ENCODE measurements around the gene PCDHGC5.
A peak's percentile ranks its signal among the peaks of the same experiment; 100 is the strongest.

PCDHGC5 gene

DNA sequence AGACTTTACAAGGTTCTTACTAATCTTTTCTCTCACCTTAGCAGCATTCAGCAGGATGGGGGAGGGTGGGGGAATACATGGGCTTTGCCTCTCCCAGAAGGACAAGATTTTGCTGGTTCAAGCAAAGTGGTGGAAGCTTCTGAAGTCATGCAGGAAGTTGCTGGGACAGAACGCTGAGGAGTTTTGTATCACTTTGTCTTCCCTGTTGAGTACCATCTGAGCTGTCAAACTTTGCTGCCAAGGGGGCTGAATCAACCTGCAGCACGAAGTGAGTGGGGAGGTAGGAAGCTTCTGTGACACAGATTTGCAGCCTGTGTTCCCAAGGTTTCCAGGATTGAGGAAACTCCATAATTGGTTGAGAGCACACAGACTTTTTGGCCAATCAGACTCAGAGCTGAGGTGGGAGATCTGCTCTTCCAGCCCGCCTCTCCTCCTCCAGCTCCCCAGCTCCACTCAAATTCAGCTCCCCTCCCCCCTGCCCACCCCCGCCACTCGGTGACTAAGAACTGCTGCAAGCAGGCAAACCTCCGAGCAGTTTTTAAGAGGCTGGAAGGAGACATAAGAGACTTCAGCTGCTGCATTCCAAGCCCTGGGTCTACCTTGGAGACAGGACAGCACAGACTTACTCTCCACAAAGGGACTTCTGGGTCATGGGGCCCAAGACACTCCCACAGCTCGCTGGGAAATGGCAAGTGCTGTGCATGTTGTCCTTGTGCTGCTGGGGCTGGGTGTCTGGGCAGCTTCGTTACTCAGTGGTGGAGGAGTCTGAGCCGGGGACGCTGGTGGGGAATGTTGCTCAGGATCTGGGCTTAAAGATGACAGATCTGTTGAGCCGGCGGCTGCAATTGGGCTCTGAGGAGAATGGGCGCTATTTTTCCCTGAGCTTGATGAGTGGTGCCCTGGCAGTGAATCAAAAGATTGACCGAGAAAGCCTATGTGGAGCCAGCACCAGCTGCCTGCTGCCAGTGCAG lies at the start of gene PCDHGC5:
Gene PCDHGC5 (plus strand): TSS at position 491 of the 971 bp plus-strand sequence. CDS start 160 bp downstream, at position 651.
- FAIRE-seq (no peak), DNase-seq (ENCODE audit: insufficient read length, low spot score) (peak; percentile 3)

DNA sequence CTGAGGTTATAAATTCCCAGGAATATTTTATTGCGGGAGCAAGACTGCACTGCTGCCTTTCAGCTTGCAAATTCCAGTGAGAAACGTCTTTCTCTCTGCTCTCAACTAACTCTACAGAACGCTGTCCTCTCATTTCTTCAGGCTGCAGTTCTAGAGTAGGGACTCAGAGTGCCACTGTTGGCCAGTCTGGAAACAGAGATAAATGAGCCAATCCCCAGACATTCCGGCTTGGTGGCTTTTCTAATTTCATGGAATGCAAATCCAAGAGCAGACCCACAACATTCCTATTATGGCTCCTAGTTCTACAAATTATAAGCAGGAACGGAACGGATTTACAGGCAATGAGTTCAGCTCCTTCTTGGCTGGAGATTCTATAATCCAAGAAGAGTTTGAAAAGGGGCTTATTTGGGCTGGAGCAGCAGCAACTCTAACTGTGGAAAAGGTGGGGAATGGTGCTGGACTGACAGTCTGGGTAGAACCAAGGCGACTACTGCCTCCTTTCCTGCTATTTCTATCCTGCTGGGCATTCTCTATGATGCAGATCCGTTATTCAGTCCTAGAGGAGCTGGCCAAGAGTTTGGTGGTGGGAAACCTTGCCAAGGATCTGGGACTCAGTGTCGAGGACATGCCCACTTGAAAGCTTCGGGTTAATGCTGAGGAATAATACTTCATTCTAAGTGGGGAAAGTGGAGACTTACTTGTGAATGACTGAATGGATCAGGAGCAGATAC lies 49.3 kb upstream of the PCDHGC5 start:
- no peak for DNase-seq (ENCODE audit: insufficient read length, low spot score)
- no peak for FAIRE-seq

More for the DNA sequence above, at the start of gene PCDHGC5:
- TF ChIP-seq, protein P1, sequence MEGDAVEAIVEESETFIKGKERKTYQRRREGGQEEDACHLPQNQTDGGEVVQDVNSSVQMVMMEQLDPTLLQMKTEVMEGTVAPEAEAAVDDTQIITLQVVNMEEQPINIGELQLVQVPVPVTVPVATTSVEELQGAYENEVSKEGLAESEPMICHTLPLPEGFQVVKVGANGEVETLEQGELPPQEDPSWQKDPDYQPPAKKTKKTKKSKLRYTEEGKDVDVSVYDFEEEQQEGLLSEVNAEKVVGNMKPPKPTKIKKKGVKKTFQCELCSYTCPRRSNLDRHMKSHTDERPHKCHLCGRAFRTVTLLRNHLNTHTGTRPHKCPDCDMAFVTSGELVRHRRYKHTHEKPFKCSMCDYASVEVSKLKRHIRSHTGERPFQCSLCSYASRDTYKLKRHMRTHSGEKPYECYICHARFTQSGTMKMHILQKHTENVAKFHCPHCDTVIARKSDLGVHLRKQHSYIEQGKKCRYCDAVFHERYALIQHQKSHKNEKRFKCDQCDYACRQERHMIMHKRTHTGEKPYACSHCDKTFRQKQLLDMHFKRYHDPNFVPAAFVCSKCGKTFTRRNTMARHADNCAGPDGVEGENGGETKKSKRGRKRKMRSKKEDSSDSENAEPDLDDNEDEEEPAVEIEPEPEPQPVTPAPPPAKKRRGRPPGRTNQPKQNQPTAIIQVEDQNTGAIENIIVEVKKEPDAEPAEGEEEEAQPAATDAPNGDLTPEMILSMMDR (IDR thresholded peaks at IDR 0.05; ENCODE audit: insufficient read depth, missing control alignments) = no peak

DNA sequence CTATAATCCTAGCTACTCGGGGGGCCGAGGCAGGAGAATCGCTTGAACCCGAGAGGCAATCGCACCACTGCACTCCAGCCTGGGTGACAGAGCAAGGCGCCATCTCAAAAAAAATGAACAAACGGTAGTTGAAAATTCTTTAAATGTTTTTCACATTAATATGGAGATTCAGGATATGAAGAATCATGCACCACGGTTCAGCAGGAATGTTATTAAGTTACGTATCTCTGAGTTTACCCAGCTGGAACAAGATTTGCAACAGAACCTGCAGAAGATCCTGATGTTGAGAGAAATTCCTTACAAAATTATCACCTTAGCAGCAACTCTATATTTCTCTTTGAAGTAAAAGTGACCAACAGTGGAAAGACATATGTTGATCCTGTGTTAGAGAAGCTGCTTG lies 48.5 kb upstream of the PCDHGC5 start:
- no peak for DNase-seq (ENCODE audit: insufficient read length, low spot score)
- TF ChIP-seq, protein P1 (IDR thresholded peaks at IDR 0.05; ENCODE audit: insufficient read depth, missing control alignments) = no peak
- no peak for FAIRE-seq

More for the DNA sequence above, 49.3 kb upstream of the PCDHGC5 start:
- TF ChIP-seq, protein P1 (IDR thresholded peaks at IDR 0.05; ENCODE audit: insufficient read depth, missing control alignments) = no peak

DNA sequence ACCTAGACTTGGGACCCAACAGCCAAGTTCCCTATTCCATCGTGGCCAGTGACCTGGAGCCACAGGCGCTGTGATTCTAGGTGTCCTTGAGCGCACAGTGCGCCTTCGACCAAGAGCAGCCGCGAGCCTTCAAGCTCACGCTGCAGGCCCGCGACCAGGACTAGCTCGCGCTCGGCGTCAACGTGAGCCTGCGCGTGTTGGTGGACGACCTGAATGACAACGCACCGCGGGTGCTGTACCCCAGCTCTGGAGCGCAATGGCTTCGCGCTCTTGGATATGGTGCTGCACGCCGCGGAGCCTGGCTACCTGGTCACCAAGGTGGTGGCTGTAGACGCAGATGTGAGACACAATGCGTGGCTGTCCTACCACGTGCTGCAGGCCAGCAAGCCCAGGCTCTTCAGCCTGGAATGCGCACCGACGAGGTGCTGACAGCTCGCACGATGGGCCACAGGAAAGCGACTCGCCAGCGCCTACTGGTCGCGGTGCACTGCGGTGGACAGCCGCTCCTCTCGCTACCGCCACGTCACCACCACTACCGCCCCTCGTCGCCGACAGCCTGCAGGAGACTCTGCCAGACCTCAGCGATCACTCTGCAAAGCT lies 47.2 kb upstream of the PCDHGC5 start:
- FAIRE-seq (no peak), DNase-seq (ENCODE audit: insufficient read length, low spot score) (no peak)
- TF ChIP-seq, protein P1 (IDR thresholded peaks at IDR 0.05; ENCODE audit: insufficient read depth, missing control alignments) = no peak

DNA sequence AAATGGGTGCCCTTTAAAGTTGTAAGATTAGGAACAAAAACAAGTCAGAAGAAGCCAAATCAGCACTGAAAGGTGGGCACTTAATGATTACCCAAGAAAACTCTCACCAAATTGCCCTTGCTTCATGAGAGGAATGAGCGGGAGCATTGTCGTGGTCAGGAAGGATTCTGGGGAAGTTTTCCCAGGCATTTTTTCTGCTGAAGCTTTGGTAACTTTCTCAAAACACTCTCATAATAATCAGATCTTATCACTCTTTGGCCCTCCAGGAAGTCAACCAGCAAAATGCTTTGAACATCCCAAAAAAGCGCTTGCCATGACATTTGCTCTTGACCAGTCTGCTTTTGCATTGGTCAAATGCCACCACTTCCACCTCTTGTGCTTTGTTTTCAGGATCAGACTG lies 23.5 kb upstream of the PCDHGC5 start:
- TF ChIP-seq, protein P1 (IDR thresholded peaks at IDR 0.05; ENCODE audit: insufficient read depth, missing control alignments) = no peak
- DNase-seq (ENCODE audit: insufficient read length, low spot score) = no peak
- no peak for FAIRE-seq

DNA sequence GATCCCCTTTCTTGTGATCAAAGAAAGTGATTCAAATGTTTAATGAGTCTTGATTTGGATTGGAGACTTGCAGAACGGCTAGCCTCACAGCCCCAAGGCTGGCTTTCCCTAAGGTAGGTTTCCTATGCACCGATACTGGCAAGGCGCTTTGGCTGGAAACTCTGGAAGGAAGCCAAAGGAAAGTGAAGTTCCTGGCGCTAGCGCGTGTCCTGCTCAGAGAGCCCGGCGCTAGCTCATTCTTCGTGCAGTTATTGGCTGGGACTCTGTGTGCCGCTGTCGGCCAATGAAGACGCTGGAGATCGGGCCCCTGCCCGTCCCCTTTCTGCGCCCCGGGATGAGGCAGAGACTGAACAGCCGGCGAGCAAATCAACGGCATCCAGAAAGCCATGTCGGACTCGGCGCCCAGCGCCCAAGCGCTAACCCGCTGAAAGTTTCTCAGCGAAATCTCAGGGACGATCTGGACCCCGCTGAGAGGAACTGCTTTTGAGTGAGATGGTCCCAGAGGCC lies 13.2 kb upstream of the PCDHGC5 start, which contains the start of gene PCDHGC3:
Gene PCDHGC3 (plus strand): TSS at position 342 of the 507 bp plus-strand sequence. CDS start 151 bp downstream, at position 493.
- no peak for FAIRE-seq
- TF ChIP-seq, protein P1 (IDR thresholded peaks at IDR 0.05; ENCODE audit: insufficient read depth, missing control alignments) = peak; percentile 2
- peak; percentile 46 for DNase-seq (ENCODE audit: insufficient read length, low spot score)

Measured in D721Med (cell line).